GM21723 (cell line): ENCODE data around the gene CLVS2.

Source experiments
- ATAC-seq: cut with Tn5 transposase; IDR thresholded peaks from one replicate; pipeline ENCODE4 v1.9.1; 2021; ENCODE audit warnings: mild to moderate bottlenecking, moderate library complexity; ENCODE audit not compliant: unreplicated experiment

Gene CLVS2

GRCh38 chr6:123022975-123023374 lies 26.9 kb downstream of the CLVS2 start:
- ATAC-seq = no peak

DNA sequence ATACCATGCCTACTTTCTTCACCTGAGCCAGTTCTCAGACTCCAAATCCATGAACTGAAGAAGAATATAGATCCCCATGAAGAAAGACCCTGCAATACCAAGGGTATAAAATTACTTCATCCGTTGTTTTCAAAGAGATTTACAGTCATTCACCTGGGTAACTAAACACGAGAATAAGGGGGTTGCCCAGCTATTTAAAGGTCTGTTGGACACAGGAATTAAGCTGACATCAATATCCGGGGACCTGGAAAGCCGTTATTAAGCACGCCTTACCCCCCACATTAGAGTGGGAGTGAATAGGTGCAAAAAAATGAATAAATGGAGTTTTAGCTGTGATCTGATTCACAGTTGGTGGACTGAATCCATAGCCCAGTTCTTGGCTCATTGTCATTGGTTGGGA lies 28.9 kb downstream of the CLVS2 start:
- no peak for ATAC-seq

- no peak for ATAC-seq
These were observed 31.4 kb downstream of the CLVS2 start for GRCh38 chr6:123027408-123027807.

DNA sequence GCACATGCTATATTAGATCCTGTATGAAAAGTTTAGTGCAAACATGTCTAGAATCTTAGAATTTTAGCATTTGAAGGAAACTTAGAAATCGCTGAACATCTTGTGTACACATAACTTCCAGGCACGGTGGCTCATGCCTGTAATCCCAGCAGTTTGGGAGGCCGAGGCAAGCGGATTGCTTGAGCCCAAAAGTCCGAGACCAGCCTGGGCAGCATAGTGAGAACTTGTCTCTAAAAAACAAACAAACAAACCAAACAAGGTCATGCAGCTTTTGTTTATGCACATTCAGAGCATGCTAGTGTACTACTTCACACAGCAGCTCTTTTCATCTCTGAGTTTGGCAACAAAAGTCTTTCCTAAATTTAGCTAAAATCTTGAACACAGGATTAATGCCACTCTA lies 32.2 kb downstream of the CLVS2 start:
- ATAC-seq = no peak

DNA sequence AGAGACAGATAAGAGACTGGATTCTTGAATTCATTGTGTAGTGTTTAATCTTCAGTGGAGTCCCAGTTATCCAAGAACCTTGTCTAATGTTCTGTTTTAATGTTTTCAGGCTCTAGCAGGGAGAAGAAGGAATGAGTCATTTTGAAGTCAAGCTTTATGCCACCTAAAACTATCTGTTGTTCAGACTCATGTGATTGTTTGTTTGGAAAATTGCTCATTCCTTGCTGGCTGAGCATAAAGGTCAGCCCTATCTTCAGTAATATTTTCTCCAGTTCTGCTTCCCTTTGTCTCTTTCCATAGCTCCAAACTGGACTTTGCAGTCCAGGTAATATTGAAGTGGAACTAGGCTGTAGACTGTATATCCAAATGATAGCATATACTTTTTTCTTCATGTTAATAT lies 34.2 kb downstream of the CLVS2 start:
- ATAC-seq = no peak

GRCh38 chr6:123036648-123037047 lies 40.6 kb downstream of the CLVS2 start:
- ATAC-seq = no peak

GRCh38 chr6:123039431-123039830 lies 43.4 kb downstream of the CLVS2 start:
- no peak for ATAC-seq

GRCh38 chr6:123042401-123042800 lies 46.4 kb downstream of the CLVS2 start:
- no peak for ATAC-seq

GRCh38 chr6:123044341-123044860 lies 48.4 kb downstream of the CLVS2 start:
- ATAC-seq = no peak

GRCh38 chr6:123053602-123054225 lies 57.7 kb downstream of the CLVS2 start:
- no peak for ATAC-seq

DNA sequence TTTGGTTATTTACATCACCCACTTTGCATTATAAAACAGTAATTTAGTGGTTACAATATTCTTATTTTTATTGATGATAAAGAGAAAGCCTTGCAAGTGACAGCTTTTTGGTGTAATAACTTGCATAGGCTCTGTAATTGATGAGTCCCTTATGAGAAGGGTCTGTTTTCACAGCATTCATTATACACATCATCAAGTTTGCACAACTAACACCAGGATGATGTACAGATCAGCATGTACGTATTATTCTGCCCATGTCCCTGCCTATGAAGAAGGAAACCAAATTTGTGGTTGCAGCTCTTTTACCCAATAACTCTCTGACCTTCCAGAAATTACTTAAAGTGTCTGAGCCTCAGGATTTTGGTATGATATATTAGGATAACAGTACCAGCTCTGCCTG lies 59.2 kb downstream of the CLVS2 start:
- ATAC-seq = no peak

DNA sequence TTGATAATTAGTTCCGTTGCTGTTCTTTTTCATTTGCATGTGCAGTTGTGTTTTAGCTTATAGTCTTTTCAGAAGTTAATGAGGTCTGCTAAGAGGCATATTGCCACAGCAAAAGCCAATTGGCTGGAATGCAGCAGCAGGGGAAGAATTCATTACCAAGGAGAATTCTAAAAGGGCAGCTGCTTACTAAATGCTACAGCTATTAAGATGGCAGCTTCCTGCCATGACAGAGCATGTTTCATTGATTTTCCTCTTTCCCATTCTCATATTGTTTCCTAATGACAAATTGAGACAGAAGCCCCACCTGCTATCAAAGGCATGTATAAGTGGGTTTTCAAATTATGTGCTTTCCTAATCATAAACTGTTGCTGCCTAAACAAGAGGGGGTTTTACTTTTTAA lies 66.6 kb downstream of the CLVS2 start:
- ATAC-seq = no peak

DNA sequence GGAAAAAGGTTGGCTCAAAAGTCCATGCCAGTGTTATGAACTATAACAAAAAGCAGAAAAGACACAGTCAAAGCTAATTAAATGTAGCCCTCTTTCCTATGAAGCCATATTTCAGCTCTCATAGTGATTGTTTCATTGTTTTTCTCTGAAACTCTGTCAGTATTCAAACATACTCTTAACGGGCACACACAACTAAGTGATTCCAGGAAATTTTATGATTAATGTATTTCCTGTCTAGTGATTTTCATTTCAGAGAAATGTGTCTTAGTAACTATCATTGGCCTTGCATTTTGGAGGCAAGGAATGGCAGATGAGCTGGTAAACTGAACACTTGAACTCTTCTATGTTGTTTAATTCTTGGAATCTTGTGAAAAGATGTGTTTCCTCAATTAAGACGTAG lies 68.0 kb downstream of the CLVS2 start:
- no peak for ATAC-seq

- ATAC-seq = no peak
These were observed 78.6 kb downstream of the CLVS2 start for GRCh38 chr6:123074616-123075015.

GRCh38 chr6:123085403-123085802 lies 89.4 kb downstream of the CLVS2 start:
- ATAC-seq = no peak

DNA sequence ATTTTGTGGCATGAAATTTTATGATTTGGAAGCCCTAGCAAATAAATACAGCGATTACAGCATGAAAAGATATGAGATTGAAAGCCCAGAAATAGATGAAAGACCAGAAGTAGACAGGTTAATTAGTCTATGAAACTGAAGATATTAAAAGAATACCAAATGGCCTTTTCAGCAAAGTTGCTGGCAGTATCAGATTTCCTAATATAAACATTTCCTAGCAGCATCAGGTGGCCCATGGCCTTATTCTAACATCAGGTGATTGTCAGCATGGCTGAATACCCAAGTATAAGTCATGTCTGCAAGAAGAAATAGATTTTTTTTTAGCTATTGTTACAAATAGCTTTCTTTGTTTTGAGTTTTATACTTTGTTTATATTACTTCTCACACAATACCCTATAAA lies 93.2 kb downstream of the CLVS2 start:
- no peak for ATAC-seq

- ATAC-seq = no peak
These were observed 95.3 kb downstream of the CLVS2 start for GRCh38 chr6:123091091-123091895.

DNA sequence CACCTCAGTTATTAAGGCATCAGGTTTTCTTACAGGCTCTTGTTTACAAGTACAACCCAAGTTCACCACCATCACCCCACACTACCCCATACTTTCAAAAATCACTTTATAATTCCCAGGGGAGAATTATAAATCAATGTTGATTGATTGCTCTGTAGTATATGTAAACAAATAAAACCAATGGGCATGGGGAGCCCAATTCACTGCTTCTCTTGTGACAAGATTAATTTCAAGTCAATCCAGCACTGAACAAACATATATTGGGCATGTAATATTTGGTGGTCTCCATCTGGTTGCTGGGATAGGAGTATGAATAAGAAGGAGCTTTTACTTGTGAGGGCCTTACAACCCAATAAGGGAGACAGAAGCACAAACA lies 95.8 kb downstream of the CLVS2 start:
- no peak for ATAC-seq

DNA sequence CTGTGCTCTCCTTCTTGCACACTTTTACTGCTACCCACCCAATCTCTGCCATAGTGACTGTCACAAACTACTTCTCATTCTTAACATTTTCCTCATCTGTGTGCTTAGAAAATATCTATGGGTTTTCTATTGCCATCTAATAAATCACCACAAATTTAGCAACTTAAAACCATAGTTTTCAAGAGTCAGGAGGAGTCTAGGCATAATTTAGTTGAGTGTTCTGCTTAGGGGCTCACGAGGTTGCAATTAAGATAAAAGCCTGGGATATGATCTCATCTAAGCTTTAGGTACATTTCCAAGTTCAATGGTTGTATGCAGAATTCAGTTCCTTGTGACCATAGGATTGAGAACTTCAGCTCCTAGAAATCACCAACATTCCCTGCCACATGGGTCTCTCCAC lies 98.8 kb downstream of the CLVS2 start:
- no peak for ATAC-seq

- no peak for ATAC-seq
These were observed 109.5 kb downstream of the CLVS2 start for GRCh38 chr6:123105561-123105960.

DNA sequence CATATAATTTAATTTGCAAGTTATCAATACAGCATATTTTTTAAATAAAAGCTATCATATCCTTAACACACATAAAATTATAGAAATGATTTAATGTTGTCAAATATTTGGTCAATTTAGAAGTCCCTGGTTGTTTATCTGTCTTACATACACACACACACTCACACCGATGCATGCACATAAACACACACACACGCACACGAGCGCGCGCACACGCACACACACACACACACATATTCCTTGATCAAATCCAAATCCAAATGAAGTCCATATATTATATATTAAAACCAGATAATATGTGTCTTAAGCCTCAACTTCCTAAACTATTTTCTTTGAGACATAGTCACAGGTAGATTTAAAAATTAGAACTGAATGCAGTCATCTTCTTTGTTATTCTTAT lies 120.3 kb downstream of the CLVS2 start:
- no peak for ATAC-seq

DNA sequence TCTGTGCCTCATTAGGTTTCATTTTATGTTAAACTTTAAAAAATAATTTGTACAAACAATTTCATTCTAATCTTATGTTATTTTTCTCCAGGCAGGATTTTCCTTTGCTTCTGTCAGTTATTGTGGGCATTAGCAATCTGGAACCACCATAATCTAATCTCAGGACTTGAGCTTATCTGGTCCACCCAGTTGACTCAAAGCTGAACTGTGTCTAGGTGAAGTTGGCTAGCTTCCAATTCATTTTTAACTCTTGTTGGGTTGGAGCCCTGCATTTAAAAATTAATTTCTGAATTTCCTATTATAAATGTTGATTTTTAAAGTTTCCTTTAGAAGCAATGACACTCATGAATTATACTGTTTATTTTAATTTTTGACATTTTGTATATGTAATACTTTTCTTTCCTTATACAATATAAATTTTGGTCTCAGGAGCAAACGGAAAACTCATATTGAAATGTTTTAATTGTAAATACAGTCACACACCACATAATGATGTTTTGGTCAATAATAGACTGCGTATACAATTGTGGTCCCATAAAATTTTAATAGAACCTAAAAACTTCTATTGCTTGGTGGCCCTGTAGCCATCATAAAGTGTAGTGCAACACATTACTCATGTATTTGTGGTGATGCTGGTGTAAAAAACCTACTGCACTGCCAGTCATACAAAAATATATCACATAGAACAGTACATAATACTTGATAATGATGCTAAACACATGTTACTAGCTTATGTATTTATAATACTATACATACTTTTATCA lies 121.3 kb downstream of the CLVS2 start:
- no peak for ATAC-seq
